Transverse colon (tissue), 4 donors: ENCODE results near the gene SIGMAR1.

Source experiments
- EP300 ChIP-seq: sonication (generic); formaldehyde crosslinking; IDR thresholded peaks from one replicate; pipeline ENCODE4 v1.6.1; 2017; ENCODE audit warnings: antibody characterized with exemption, low read depth
- POLR2A ChIP-seq: fragments of 450-650 bp; IDR thresholded peaks from one replicate; pipeline ENCODE4 v1.6.1; 2016; ENCODE audit warnings: antibody characterized with exemption, mild to moderate bottlenecking, moderate library complexity
- POLR2AphosphoS5 ChIP-seq, 3 donors: sonication (generic); formaldehyde crosslinking; IDR thresholded peaks; one replicate each; pipeline ENCODE4 v1.6.1; 2016; ENCODE audit warnings: antibody characterized with exemption in 3 of 3
- TF ChIP-seq, protein P1 (sequence below), 5 experiments: fragments of 200-600 bp in 3 of 5; fragments of 450-650 bp in 2 of 5; sonication (generic) in 3 of 5; IDR thresholded peaks; 1 replicate in 2 of 5; 2 replicates in 3 of 5; pipeline ENCODE4 v1.5.1; 2016 to 2017; ENCODE audit warnings: antibody characterized with exemption in 5 of 5, inconsistent platforms in 3 of 5, mild to moderate bottlenecking in 2 of 5, moderate library complexity in 1 of 5

DNA sequence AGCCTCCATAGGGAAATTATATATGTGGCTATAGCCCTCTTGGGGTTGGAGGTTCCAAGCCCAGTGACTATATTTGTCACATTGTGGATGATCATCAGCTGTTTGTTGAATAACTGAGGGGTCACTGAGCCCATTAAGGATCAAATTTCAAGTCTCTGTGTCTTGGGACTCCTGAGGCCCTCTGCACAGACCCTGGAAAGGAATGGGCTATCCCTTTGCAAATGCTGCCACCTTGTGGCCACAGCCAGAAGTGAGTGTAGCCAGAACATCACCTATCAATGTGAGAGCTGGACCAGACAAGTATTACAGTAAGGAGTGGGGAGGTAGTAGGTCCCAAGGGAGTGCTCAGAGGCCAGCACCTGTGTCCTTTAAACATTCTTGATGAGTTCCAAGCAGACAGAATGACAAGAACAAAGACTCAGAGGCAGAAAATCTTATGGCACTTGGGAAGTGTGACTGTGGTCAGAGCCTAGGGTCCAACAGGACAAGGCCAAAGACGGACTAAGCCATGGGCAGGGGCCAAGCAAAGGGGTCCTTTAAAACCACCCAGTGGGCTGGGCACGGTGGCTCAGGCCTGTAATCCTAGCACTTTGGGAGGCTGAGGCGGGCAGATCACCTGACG, 33.9 kb downstream of the SIGMAR1 start:
- TF ChIP-seq, protein P1, sequence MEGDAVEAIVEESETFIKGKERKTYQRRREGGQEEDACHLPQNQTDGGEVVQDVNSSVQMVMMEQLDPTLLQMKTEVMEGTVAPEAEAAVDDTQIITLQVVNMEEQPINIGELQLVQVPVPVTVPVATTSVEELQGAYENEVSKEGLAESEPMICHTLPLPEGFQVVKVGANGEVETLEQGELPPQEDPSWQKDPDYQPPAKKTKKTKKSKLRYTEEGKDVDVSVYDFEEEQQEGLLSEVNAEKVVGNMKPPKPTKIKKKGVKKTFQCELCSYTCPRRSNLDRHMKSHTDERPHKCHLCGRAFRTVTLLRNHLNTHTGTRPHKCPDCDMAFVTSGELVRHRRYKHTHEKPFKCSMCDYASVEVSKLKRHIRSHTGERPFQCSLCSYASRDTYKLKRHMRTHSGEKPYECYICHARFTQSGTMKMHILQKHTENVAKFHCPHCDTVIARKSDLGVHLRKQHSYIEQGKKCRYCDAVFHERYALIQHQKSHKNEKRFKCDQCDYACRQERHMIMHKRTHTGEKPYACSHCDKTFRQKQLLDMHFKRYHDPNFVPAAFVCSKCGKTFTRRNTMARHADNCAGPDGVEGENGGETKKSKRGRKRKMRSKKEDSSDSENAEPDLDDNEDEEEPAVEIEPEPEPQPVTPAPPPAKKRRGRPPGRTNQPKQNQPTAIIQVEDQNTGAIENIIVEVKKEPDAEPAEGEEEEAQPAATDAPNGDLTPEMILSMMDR (IDR thresholded peaks at IDR 0.05), result peak; percentile 89 to 94 (median 91)
- TF ChIP-seq POLR2A, result no peak
- TF ChIP-seq POLR2AphosphoS5 (IDR thresholded peaks at IDR 0.05), result no peak
- no peak for TF ChIP-seq EP300
